H1 (cell line): Measurements from ENCODE around the gene HOXC5. TPM values are rescaled to one million over a fixed set of nuclear protein-coding genes. Genes with fewer than 3 reads are reported as not detected.

Experiments
- CREB1 ChIP-seq: IDR thresholded peaks from 2 replicates; pipeline ENCODE4 v1.6.1; 2012; ENCODE audit warnings: inconsistent platforms
- EGR1 ChIP-seq: IDR thresholded peaks from 2 replicates; pipeline ENCODE4 v1.6.1; 2011; ENCODE audit warnings: low read depth, low read length, borderline replicate concordance
- PHF8 ChIP-seq: fragments of 200-600 bp; sonication (generic); conservative IDR thresholded peaks from 2 replicates; pipeline ENCODE4 v1.7.1; 2012; ENCODE audit warnings: low read depth, mild to moderate bottlenecking, inconsistent platforms, low read length, moderate library complexity
- POLR2AphosphoS5 ChIP-seq: IDR thresholded peaks from 2 replicates; pipeline ENCODE4 v1.6.1; 2011; ENCODE audit warnings: low read depth, low read length
- RAD21 ChIP-seq, 2 experiments: IDR thresholded peaks in 1 of 2; conservative IDR thresholded peaks in 1 of 2; 2 replicates each; pipeline ENCODE4 v1.6.1; 2011; ENCODE audit warnings: low read depth in 2 of 2, low read length in 2 of 2, improper control_type of control experiment in 1 of 2, inconsistent platforms in 1 of 2, mild to moderate bottlenecking in 1 of 2, moderate library complexity in 1 of 2
- RNF2 ChIP-seq: fragments of 200-900, 300-1000 bp; sonication (generic); IDR thresholded peaks from 2 replicates; pipeline ENCODE4 v1.7.1; 2016; ENCODE audit warnings: borderline replicate concordance, low read depth, mild to moderate bottlenecking, antibody characterized with exemption, low read length; ENCODE audit not compliant: poor library complexity, severe bottlenecking; ENCODE audit errors: missing control alignments
- SIN3A ChIP-seq, 2 experiments: IDR thresholded peaks in 1 of 2; conservative IDR thresholded peaks in 1 of 2; 2 replicates each; pipeline ENCODE4 v1.6.1; 2011 to 2012; ENCODE audit warnings: low read length in 2 of 2, improper control_type of control experiment in 1 of 2, low read depth in 1 of 2, mild to moderate bottlenecking in 1 of 2
- SUZ12 ChIP-seq: fragments of 200-600 bp; sonication (generic); IDR thresholded peaks from 2 replicates; pipeline ENCODE4 v1.6.1; 2012; ENCODE audit warnings: mild to moderate bottlenecking, inconsistent platforms, low read length, moderate library complexity, mixed read lengths
- polyA plus RNA-seq, 7 experiments: library from polyadenylated mRNA; depleted of rRNA in 3 of 7; stranded (reverse) in 5 of 7; unstranded in 2 of 7; fragments of >200 nt in 5 of 7; fragments of 200-250 nt in 2 of 7; gene quantifications; 1 replicate in 5 of 7; 2 replicates in 1 of 7; 4 replicates in 1 of 7; pipeline versions ENCODE4 v1.2.1 to v1.2.3, GENCODE V29; 2011 to 2013; ENCODE audit warnings: missing spikeins in 2 of 7, mixed read lengths in 2 of 7
- total RNA-seq: library from RNA; stranded (reverse); fragmentation: NEBNext Ultra II Directional; extraction: Animal tissue kit (Norgen Biotek cat#: 25700); gene quantifications from 2 replicates; pipeline ENCODE4 v1.2.1, GENCODE V29; 2021

The HOXC5 gene
- total and polyA plus RNA-seq, 2 of the 8 experiments (the other 6 are each of a cell fraction or from before 2014, with no cell fraction given): not detected

- TF ChIP-seq EGR1: peak; percentile 72
- TF ChIP-seq PHF8: no peak
- peak; percentile 88 for TF ChIP-seq RNF2
- TF ChIP-seq POLR2AphosphoS5: no peak
- TF ChIP-seq SIN3A (conservative IDR thresholded peaks at IDR 0.05 in 1 of 2, IDR thresholded peaks at IDR 0.05 in 1 of 2; ENCODE audit: low read depth in 1 of 2, low read length in 2 of 2): no peak
- peak; percentile 35; the same call in 1 of the 2 replicates for TF ChIP-seq CREB1
- TF ChIP-seq SUZ12: peak; percentile 94
- peak in 1 of 2 experiments; percentile 39; a peak in 1 of 4 replicates for TF ChIP-seq RAD21 (IDR thresholded peaks at IDR 0.05 in 1 of 2, conservative IDR thresholded peaks at IDR 0.05 in 1 of 2; ENCODE audit: low read depth in 2 of 2, low read length in 2 of 2)
- TF ChIP-seq, all 59 proteins: peak for 10
Measured at GRCh38 chr12:54021432-54022013, 11.3 kb upstream of the HOXC5 start (continued).
